ENCODE data around the gene MARCO. TPM values are rescaled to one million over a fixed set of nuclear protein-coding genes. Genes with fewer than 3 reads are reported as not detected.

The MARCO gene
- total and polyA plus RNA-seq, 2 experiments from 2014 or later: not detected

GRCh38 chr2:118993392-118993752, 51.4 kb downstream of the MARCO start:
- Histone ChIP-seq H2AFZ (0 out of 2 replicates have a peak overlapping the region, but pooled peaks have one; percentile 18), H3F3A (replicated peaks; ENCODE audit: low read depth) (no peaks in the 10 kb centered on the region), H3K4me1 (ENCODE audit: insufficient read depth) (no peaks in the 10 kb centered on the region), H3K27ac (ENCODE audit: low read depth) (no peak overlapping the region), H3K4me2 (no peak overlapping the region), H4K20me1 (replicated peaks; ENCODE audit: insufficient read depth) (no peaks in the 10 kb centered on the region), H3K27me3 (ENCODE audit: insufficient read depth) (no peaks in the 10 kb centered on the region), H3K9me2 (ENCODE audit: insufficient read depth) (no peaks in the 10 kb centered on the region), H3K4me3 (no peak overlapping the region), H3K36me3 (ENCODE audit: insufficient read depth) (no peaks in the 10 kb centered on the region), H3K79me2 (replicated peaks; ENCODE audit: insufficient read depth) (no peaks in the 10 kb centered on the region)
- H3K4me1 Mint-ChIP-seq: no peaks in the 10 kb centered on the region
- no peak for TF ChIP-seq EZH2 (IDR thresholded peaks at IDR 0.05; ENCODE audit: low read depth, unreplicated experiment)
- TF ChIP-seq, protein P1, sequence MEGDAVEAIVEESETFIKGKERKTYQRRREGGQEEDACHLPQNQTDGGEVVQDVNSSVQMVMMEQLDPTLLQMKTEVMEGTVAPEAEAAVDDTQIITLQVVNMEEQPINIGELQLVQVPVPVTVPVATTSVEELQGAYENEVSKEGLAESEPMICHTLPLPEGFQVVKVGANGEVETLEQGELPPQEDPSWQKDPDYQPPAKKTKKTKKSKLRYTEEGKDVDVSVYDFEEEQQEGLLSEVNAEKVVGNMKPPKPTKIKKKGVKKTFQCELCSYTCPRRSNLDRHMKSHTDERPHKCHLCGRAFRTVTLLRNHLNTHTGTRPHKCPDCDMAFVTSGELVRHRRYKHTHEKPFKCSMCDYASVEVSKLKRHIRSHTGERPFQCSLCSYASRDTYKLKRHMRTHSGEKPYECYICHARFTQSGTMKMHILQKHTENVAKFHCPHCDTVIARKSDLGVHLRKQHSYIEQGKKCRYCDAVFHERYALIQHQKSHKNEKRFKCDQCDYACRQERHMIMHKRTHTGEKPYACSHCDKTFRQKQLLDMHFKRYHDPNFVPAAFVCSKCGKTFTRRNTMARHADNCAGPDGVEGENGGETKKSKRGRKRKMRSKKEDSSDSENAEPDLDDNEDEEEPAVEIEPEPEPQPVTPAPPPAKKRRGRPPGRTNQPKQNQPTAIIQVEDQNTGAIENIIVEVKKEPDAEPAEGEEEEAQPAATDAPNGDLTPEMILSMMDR (conservative IDR thresholded peaks at IDR 0.05; ENCODE audit: low read depth in 2 of 2): no peak
- TF ChIP-seq, protein P2, sequence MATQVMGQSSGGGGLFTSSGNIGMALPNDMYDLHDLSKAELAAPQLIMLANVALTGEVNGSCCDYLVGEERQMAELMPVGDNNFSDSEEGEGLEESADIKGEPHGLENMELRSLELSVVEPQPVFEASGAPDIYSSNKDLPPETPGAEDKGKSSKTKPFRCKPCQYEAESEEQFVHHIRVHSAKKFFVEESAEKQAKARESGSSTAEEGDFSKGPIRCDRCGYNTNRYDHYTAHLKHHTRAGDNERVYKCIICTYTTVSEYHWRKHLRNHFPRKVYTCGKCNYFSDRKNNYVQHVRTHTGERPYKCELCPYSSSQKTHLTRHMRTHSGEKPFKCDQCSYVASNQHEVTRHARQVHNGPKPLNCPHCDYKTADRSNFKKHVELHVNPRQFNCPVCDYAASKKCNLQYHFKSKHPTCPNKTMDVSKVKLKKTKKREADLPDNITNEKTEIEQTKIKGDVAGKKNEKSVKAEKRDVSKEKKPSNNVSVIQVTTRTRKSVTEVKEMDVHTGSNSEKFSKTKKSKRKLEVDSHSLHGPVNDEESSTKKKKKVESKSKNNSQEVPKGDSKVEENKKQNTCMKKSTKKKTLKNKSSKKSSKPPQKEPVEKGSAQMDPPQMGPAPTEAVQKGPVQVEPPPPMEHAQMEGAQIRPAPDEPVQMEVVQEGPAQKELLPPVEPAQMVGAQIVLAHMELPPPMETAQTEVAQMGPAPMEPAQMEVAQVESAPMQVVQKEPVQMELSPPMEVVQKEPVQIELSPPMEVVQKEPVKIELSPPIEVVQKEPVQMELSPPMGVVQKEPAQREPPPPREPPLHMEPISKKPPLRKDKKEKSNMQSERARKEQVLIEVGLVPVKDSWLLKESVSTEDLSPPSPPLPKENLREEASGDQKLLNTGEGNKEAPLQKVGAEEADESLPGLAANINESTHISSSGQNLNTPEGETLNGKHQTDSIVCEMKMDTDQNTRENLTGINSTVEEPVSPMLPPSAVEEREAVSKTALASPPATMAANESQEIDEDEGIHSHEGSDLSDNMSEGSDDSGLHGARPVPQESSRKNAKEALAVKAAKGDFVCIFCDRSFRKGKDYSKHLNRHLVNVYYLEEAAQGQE (IDR thresholded peaks at IDR 0.05; ENCODE audit: unreplicated experiment): no peak
- TF ChIP-seq, protein P3, sequence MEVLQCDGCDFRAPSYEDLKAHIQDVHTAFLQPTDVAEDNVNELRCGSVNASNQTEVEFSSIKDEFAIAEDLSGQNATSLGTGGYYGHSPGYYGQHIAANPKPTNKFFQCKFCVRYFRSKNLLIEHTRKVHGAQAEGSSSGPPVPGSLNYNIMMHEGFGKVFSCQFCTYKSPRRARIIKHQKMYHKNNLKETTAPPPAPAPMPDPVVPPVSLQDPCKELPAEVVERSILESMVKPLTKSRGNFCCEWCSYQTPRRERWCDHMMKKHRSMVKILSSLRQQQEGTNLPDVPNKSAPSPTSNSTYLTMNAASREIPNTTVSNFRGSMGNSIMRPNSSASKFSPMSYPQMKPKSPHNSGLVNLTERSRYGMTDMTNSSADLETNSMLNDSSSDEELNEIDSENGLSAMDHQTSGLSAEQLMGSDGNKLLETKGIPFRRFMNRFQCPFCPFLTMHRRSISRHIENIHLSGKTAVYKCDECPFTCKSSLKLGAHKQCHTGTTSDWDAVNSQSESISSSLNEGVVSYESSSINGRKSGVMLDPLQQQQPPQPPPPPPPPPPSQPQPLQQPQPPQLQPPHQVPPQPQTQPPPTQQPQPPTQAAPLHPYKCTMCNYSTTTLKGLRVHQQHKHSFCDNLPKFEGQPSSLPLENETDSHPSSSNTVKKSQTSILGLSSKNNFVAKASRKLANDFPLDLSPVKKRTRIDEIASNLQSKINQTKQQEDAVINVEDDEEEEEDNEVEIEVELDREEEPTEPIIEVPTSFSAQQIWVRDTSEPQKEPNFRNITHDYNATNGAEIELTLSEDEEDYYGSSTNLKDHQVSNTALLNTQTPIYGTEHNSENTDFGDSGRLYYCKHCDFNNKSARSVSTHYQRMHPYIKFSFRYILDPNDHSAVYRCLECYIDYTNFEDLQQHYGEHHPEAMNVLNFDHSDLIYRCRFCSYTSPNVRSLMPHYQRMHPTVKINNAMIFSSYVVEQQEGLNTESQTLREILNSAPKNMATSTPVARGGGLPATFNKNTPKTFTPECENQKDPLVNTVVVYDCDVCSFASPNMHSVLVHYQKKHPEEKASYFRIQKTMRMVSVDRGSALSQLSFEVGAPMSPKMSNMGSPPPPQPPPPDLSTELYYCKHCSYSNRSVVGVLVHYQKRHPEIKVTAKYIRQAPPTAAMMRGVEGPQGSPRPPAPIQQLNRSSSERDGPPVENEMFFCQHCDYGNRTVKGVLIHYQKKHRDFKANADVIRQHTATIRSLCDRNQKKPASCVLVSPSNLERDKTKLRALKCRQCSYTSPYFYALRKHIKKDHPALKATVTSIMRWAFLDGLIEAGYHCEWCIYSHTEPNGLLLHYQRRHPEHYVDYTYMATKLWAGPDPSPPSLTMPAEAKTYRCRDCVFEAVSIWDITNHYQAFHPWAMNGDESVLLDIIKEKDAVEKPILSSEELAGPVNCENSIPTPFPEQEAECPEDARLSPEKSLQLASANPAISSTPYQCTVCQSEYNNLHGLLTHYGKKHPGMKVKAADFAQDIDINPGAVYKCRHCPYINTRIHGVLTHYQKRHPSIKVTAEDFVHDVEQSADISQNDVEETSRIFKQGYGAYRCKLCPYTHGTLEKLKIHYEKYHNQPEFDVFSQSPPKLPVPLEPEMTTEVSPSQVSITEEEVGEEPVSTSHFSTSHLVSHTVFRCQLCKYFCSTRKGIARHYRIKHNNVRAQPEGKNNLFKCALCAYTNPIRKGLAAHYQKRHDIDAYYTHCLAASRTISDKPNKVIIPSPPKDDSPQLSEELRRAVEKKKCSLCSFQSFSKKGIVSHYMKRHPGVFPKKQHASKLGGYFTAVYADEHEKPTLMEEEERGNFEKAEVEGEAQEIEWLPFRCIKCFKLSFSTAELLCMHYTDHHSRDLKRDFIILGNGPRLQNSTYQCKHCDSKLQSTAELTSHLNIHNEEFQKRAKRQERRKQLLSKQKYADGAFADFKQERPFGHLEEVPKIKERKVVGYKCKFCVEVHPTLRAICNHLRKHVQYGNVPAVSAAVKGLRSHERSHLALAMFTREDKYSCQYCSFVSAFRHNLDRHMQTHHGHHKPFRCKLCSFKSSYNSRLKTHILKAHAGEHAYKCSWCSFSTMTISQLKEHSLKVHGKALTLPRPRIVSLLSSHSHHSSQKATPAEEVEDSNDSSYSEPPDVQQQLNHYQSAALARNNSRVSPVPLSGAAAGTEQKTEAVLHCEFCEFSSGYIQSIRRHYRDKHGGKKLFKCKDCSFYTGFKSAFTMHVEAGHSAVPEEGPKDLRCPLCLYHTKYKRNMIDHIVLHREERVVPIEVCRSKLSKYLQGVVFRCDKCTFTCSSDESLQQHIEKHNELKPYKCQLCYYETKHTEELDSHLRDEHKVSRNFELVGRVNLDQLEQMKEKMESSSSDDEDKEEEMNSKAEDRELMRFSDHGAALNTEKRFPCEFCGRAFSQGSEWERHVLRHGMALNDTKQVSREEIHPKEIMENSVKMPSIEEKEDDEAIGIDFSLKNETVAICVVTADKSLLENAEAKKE (CRISPR knock-in tag; IDR thresholded peaks at IDR 0.05): no peak
- TF ChIP-seq JUNB (IDR thresholded peaks at IDR 0.05; ENCODE audit: unreplicated experiment): no peak
- no peak overlapping the region for H3K27ac Mint-ChIP-seq
- peaks cover 7% of the 10 kb centered on the region for H3K27me3 Mint-ChIP-seq (ENCODE audit: insufficient read depth, low read depth, poor library complexity)
- H3K36me3 Mint-ChIP-seq (ENCODE audit: low read depth): no peaks in the 10 kb centered on the region
- no peak for ATAC-seq
- no peak overlapping the region for H3K4me3 Mint-ChIP-seq
- peaks cover 8% of the 10 kb centered on the region for H3K9me3 Mint-ChIP-seq
- no peak for DNase-seq (ENCODE audit: low spot score)
